ENCODE measurements around the gene HDAC6.
"Not testable (repeated sequence)": the region's sequence is repeated elsewhere in the genome, so short reads cannot be mapped to it uniquely, and the experiment has no call there.

Gene HDAC6

DNA sequence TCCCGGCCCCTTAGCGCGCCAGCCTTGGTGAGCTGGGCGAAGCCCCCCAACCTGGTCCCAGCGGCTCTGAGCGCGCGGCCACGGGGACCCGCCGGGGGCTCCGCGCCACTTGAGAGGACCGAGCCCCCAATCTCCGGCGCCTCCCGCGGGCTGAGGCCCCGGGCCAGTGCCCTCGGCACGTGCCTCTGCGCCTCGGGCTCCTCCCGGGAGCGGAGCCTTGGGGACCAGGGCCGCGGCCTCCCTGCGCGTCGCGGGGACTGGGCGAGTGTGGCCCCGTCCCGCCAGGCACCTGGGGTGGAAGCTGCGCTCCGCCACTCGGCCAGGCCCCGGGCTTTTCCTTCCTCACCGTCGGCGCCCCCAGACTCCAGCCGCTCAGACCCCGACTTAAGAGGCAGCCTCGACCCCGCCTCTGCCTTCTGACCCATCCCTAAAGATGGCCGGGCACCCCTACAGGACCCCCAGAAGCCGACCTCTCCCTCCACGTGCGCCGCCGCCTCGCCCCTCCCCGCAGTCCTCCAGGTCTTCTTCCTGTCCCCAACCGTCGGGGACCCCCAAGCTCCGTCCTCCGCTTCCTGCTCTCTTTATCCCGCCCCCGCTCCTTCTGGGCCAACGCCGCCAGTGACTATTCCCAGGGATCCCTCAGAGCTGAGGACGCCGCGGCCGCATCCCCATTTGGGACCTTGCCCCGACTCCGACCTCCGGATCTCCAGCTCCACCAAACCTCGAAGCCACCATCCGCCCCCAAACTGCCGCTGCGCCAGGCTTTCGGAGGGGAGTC lies 25.2 kb downstream of the HDAC6 start:
- no peak for FAIRE-seq

DNA sequence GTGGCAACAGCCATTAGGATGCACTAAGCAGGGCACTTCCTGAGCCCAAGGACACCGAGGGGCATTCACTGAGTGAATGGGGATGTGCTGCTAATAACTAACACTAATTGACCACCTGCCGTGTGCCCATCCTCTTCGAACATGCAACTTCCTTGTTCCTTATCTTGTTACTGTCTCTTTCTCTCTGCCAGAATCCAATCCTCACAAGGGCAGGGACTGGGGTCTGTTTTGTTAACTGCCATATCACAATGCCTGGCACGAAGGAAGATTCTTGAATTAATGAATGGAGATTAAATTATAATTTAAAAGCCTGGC lies 25.7 kb downstream of the HDAC6 start:
- FAIRE-seq, result no peak

DNA sequence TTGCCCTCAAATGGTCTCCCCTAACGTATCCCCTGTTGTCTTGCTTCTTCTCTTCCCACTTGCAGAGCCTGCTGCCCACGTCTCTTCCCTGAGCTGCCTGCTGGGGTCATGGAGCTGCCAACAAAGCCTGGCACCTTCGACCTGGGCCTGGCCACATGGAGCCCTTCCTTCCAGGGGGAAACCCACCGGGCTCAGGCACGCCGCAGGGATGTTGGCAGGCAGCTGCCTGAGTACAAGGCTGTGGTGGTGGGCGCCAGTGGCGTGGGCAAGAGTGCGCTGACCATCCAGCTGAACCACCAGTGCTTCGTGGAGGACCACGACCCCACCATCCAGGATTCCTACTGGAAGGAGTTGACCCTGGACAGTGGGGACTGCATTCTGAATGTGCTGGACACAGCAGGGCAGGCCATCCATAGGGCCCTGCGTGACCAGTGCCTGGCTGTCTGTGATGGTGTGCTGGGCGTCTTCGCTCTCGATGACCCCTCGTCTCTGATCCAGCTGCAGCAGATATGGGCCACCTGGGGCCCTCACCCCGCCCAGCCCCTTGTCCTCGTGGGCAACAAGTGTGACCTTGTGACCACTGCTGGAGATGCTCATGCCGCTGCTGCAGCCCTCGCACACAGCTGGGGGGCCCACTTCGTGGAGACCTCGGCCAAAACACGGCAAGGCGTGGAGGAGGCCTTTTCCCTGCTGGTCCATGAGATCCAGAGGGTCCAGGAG lies 27.3 kb downstream of the HDAC6 start:
- FAIRE-seq, result no peak

DNA sequence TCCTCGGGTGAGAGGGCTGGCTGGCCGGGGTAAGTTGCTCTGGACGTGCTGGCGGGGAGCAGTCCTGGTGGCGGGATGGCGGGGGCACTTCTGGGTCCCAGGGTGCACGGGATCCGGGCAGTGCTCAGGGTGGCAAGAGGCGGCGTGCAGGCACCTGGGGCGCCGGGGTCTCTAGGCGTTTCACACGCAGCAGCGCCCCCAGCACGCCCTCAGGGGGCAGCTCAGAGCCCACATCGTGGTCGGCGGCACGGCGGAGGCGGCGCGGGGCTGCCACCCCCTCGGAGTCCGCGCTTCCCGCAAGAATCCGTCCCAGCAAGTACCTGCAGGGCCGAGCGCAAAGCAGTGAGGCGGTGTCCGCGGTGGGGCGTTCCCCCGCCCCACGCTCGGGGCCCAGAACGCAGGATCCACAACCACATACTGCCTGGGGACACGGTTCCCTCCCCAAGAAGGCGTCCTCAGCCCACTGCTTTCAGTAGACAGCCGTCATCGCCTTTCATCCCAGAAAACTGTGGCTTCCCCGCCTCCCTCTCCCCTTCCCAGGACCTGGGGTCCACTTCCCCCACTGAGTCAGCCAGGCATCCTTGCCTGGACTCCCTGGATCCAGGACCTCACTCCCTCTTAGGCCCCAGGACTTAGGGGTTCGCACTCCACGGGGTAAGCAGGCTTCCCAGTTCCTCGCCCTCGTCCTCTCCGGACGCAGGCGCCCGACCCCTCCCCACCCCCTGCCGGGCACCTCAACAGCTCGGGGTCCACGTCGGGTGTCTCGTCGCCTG lies 29.5 kb downstream of the HDAC6 start:
- no peak for FAIRE-seq

DNA sequence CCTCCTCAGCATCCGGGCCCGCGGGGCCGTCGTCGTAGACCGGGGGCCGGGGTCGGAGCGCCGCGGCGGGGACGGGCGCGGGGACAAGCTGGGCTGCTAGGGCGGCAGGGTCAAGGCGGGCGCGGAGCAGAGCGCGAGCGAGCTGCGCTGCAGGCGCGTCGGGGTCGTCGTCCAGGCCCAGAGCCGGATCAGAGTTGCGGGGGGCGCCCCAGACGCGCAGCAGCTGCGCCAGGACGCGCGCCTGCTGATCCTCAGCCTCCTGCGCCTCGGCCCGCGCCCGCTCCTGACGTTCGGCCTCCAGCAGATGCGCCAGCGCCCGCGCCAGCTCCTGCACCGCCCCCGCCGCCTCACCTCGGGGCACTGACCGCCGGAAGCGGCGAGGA lies 30.0 kb downstream of the HDAC6 start:
- no peak for FAIRE-seq

DNA sequence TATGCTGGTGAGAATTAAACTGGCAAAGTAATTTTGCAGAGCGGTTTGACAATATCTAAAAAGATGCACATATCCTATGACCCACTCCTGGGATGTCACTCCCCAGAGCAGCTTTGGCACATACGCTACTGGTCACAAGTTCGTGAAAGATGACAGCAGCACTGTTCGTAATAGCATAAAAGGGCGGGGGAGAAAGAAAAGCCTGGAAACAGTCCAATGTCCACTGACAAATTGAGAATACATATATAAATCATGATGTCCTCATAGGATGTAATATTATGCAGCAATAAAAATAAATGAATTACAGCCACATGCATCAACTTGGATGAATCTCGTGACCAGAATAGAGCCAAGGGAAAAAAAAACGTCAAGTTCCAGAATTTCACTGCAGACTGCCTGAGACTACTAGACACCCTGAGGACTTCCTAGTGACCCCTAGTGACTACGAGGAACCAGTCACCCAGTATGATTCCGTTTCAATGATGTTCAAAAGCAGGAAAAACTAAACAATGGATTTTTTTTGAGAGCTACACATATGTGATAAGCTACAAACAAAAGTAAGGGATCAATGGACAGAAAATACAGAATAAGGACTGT lies 31.8 kb downstream of the HDAC6 start:
- no peak for FAIRE-seq

DNA sequence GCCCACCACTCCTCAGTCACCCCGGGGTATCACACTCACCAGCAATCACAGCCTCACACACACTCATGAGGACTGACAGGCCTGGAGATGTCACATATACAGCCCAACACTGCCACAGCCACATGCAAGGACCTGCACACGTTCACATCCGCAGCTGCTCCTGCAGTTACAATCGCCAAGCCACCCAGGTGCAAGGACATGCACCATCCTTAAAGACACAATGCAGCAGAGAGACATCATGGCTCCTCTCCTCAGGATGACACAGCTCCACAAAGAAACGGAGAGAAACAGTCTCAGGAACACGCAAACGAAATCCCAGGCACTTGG lies 32.5 kb downstream of the HDAC6 start:
- FAIRE-seq, result no peak

DNA sequence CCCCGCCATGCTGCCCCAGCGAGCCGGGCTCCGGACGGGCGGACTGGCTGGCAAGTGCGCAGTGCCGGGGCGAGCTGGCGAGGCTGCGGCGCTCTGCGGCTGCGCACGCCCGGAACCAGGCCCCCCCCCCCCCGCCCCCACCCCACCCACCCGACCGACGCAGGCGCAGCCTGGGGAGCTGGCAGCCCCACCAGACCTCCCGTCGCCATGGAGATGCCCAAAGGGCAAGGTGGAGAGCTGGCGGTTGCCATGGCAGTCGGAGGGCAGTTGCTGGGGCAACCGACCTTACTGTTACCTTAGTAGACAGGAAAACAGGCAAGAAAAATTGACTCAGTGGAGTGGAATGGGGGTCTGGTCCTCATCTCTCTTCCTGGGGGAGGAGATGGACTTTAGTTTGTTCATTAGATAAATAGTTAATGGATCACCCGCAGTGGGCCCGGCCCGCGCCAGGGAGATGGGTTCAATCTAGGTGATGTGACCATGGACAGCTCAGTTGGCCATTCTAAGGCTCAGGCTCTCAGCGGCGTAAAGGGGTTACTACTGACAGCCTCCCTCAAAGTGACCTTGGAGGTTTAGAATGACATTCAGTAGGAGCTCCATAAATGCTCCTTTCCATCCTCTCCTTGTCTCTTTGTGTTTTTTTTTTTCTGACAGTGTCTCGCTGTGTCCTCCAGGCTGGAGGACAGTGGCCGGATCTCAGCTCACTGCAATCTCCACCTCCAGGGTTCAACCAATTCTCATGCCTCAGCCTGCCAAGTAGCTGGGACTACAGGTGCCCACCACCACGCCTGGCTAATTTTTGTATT lies 33.9 kb downstream of the HDAC6 start, which contains the start of gene PCSK1N:
TSS of gene PCSK1N (minus strand) at position 87 of the 806 bp plus-strand sequence. CDS start at position 9, 78 bp downstream.
- no peak for FAIRE-seq

DNA sequence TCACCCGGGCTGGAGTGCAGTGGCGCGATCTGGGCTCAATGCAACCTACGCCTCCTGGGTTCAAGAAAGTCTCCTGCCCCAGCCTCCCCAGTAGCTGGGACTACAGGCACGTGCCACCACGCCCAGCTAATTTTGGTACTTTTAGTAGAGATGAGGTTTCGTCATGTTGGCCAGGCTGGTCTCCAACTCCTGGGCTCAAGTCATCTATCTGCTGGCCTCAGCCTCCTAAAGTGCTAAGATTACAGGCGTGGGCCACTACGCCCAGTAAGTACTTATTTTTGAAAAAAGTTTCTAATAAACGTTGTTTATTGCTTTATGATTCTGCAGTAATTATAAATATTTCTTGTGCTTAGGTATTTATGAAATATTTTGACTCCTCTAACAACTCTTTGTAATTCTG lies 37.8 kb downstream of the HDAC6 start:
- no peak for FAIRE-seq

DNA sequence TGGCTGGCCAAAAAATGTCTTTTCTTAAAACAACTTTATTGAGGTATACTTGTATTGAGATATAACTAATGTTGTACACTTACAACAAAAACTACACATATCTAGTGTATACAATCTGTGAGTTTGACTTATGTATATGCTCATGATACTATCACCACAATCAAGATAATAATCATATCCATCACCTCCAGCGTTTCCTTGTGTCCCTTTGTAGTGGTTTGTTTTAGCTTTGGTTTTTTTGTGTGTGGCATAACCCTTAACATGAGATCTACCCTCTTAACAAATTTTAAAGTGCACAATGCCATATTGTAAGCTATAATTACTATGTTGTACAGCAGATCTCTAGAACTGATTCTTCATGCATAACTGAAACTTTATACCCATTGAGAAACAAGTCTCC lies 47.0 kb downstream of the HDAC6 start:
- FAIRE-seq, result no peak

DNA sequence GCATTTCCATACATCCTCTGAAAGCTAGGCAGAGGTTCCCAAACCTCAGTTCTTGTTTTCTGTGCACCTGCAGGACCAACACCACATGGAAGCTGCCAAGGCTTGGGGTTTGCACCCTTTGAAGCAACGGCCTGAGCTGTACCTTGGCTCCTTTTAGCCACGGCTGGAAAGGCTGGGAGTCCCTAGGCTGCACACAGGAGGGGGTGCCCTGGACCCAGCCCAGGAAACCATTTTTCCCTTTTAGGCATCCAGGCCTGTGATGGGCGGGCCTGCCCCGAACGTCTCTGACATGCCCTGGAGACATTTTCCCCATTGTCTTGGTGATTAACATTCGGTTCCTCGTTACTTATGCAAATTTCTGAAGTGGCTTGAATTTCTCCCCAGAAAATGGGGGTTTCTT lies 51.0 kb downstream of the HDAC6 start:
- no peak for FAIRE-seq

DNA sequence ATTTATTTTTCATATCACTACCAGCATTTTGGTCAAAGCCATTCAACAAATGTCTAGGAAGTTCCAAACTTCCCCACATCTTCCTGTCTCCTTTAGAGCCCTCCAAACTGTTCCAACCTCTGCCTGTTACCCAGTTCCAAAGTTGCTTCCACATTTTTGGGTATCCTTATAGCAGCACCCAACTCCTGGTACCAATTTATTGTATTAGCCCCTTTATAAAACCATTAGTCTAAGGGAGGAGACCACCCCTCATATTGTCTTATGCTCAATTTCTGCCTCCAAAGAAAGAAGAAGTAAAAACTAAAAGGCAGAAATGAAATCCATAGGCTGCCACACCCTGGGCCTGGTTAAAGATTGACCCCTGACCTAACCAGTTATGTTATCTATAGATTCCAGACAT lies 51.6 kb downstream of the HDAC6 start:
- not testable (repeated sequence) for FAIRE-seq

DNA sequence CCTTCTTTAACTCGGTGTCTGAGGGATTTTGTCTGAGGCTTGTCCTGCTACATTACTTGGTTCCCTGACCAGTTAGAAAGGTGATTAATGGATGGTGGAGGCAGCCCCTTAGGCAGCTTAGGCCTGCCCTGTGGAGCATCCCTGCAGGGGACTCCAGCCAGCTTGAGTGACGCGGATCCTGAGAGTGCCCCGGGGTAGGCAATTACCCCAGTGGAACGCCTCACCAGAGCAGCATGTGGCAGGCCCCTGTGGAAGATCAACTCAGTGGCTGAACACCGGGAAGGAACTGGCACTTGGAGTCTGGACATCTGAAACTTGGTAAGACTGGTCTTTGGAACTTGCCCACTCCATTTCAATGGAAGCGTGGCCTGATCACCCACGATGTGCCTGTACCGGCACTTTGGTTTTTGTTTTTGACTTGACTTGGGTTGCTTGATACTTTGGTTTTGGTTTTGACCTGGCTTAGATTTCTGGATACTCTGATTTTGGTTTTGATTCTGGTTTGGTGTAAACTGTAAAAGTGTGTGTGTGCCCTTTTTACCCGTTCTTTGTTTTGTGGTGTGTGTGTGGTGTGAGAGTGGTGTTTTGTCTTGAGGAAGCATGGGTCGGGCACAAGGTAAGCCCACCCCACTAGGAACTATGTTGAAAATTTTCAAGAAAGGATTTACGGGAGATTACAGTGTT lies 52.4 kb downstream of the HDAC6 start:
- FAIRE-seq, result not testable (repeated sequence)

DNA sequence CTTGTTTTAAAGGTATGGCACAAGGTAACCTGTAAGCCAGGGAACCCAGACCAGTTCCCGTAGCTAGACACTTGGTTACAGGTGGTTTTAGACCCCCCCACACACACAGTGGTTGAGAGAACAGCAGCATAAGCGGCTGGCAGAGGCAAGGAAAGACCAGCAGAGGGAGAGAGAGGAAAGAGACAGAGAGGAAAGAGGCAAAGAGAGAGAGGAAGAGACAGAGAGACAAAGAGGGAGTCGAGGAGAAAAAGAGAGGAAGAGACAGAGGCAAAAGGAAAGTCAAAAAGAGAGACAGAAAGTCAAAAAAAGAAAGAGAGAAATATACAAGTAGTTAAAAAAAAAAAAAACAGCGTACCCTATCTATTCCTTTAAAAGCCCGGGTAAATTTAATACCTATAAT lies 53.0 kb downstream of the HDAC6 start:
- no peak for FAIRE-seq

DNA sequence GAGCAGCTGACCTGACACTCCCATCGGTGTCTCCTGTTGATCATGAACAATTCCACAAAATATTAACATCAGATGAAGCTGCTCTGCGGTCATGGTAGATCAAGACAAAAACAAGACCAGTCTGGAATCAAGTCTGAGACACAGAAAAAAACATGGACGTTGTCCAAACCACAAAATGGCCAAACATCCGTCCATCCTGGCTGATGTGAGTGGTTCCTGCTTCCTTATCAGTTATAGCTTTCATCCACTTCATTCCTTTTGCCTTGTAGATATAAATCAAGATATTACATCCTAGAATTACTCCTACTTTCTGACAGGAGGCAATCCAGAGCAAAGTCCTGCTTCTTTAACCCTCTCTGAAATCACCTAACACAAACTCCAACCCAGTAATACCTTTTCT lies 62.3 kb downstream of the HDAC6 start:
- no peak for FAIRE-seq

DNA sequence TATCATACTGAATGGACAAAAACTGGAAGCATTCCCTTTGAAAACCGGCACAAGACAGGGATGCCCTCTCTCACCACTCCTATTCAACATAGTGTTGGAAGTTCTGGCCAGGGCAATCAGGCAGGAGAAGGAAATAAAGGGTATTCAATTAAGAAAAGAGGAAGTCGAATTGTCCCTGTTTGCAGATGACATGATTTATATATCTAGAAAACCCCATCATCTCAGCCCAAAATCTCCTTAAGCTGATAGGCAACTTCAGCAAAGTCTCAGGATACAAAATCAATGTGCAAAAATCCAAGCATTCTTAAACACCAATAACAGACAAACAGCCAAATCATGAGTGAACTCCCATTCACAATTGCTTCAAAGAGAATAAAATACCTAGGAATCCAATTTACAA lies 70.2 kb downstream of the HDAC6 start:
- not testable (repeated sequence) for FAIRE-seq
